ENCODE data around the gene HCN3.

DNA sequence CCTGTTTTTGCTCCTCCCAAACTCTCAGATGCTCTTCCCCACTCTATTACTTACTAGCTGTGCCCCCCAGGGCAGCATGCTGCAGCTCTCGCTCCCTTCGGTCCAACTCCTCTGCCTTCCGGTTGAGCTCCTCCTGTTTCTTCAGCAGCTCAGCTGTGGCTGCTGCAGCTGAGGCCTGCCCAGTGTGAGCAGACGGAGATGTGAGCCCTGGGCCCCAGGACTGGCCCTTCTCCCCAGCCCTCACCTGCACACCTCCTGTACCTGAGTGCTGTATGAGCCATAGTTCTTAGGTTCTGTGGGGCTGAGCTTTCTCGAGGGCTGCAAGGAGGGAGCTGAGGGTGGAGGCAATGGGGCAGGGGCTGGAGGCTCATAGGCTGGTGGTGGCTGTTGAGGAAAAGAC, 17.0 kb upstream of the HCN3 start:
- TF ChIP-seq, protein P1, sequence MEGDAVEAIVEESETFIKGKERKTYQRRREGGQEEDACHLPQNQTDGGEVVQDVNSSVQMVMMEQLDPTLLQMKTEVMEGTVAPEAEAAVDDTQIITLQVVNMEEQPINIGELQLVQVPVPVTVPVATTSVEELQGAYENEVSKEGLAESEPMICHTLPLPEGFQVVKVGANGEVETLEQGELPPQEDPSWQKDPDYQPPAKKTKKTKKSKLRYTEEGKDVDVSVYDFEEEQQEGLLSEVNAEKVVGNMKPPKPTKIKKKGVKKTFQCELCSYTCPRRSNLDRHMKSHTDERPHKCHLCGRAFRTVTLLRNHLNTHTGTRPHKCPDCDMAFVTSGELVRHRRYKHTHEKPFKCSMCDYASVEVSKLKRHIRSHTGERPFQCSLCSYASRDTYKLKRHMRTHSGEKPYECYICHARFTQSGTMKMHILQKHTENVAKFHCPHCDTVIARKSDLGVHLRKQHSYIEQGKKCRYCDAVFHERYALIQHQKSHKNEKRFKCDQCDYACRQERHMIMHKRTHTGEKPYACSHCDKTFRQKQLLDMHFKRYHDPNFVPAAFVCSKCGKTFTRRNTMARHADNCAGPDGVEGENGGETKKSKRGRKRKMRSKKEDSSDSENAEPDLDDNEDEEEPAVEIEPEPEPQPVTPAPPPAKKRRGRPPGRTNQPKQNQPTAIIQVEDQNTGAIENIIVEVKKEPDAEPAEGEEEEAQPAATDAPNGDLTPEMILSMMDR (IDR thresholded peaks at IDR 0.05; ENCODE audit: low read length) = no peak
- TF ChIP-seq EZH2 (optimal IDR thresholded peaks at IDR 0.05; ENCODE audit: low read depth, low read length) = no peak

Data from MM.1S (cell line).